GM12864 (cell line): ENCODE data around the gene RBFOX2.
"Not testable (repeated sequence)": the region's sequence is repeated elsewhere in the genome, so short reads cannot be mapped to it uniquely, and the experiment has no call there.

Experiments
- DNase-seq: peaks from one replicate; pipeline ENCODE4 v3.0.0-alpha.2; 2011; ENCODE audit warnings: low read depth
- H3K4me3 ChIP-seq: 2 replicates; pipeline ENCODE4 v1.5.1; 2011; ENCODE audit warnings: mild to moderate bottlenecking, low read depth, low read length, control low read depth
- CTCF ChIP-seq: IDR thresholded peaks from 2 replicates; pipeline ENCODE4 v1.5.1; 2011; ENCODE audit warnings: low read depth, mild to moderate bottlenecking, moderate library complexity, low read length, control low read depth, inconsistent platforms; ENCODE audit errors: missing control alignments

RBFOX2 gene

GRCh38 chr22:35809816-35810215 is 218.8 kb downstream of the RBFOX2 start:
- H3K4me3 ChIP-seq: no peak overlapping the region
- TF ChIP-seq CTCF: no peak
- DNase-seq: no peak

GRCh38 chr22:35808377-35808776 is 220.2 kb downstream of the RBFOX2 start:
- TF ChIP-seq CTCF: no peak
- no peak for DNase-seq
- H3K4me3 ChIP-seq: no peak overlapping the region

GRCh38 chr22:35806668-35807067 is 222.0 kb downstream of the RBFOX2 start:
- not testable (repeated sequence) for DNase-seq, H3K4me3 ChIP-seq

GRCh38 chr22:35805466-35805865 is 223.2 kb downstream of the RBFOX2 start:
- no peak for TF ChIP-seq CTCF
- no peak for DNase-seq
- H3K4me3 ChIP-seq: no peak overlapping the region

- no peak for TF ChIP-seq CTCF
- H3K4me3 ChIP-seq: no peak overlapping the region
- no peak for DNase-seq
Measured at GRCh38 chr22:35804421-35804820, 224.2 kb downstream of the RBFOX2 start.

GRCh38 chr22:35802885-35803284 is 225.7 kb downstream of the RBFOX2 start:
- no peak overlapping the region for H3K4me3 ChIP-seq
- TF ChIP-seq CTCF: no peak

GRCh38 chr22:35801301-35801700 is 227.3 kb downstream of the RBFOX2 start:
- not testable (repeated sequence) for H3K4me3 ChIP-seq, DNase-seq

More at GRCh38 chr22:35802885-35803284, 225.7 kb downstream of the RBFOX2 start:
- no peak for DNase-seq

- no peak for DNase-seq
Measured at GRCh38 chr22:35799150-35799549, 229.5 kb downstream of the RBFOX2 start.

More at GRCh38 chr22:35799150-35799549, 229.5 kb downstream of the RBFOX2 start:
- no peak for TF ChIP-seq CTCF
- no peak overlapping the region for H3K4me3 ChIP-seq
